Esophagus squamous epithelium (tissue), 4 donors: Measurements from ENCODE around the gene EMD.

Source experiments
- CTCF ChIP-seq, 6 experiments: fragments of 450-650 bp in 4 of 6; fragments of 200-600 bp in 2 of 6; sonication (generic) in 2 of 6; IDR thresholded peaks; one replicate each; pipeline ENCODE4 v1.5.1; 2016 to 2019; ENCODE audit warnings: antibody characterized with exemption in 6 of 6, mild to moderate bottlenecking in 4 of 6, moderate library complexity in 4 of 6
- POLR2A ChIP-seq, 4 donors: fragments of 450-650 bp; IDR thresholded peaks; one replicate each; pipeline ENCODE4 v1.6.1; 2017; ENCODE audit warnings: antibody characterized with exemption in 4 of 4, mild to moderate bottlenecking in 4 of 4, moderate library complexity in 3 of 4

DNA sequence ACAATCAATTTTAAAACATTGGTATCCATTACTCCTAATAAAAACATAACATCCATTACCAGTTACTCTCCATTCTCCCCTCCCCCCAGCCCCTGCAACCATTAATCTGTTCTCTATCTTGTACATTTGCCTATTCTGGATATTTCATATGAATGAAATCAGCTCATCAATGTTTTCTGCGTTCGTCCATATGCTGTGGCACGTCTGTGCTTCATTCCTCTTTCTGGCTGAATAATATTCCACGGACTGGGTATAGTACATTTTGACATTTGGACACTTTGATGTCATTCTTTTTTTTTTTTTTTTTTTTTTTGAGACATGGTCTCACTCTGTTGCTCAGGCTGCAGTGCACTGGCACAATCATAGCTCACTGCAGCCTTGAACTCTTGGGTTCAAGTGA lies 24.8 kb downstream of the EMD start:
- TF ChIP-seq POLR2A (IDR thresholded peaks at IDR 0.05) (no peak), CTCF (IDR thresholded peaks at IDR 0.05) (no peak)
